ENCODE data around the gene DAB2. TPM values are rescaled to one million over a fixed set of nuclear protein-coding genes. Genes with fewer than 3 reads are reported as not detected.
A peak's percentile ranks its signal among the peaks of the same experiment; 100 is the strongest.

DAB2 gene
- total RNA-seq, 1 donor from 2014 or later = 28.5 TPM

DNA sequence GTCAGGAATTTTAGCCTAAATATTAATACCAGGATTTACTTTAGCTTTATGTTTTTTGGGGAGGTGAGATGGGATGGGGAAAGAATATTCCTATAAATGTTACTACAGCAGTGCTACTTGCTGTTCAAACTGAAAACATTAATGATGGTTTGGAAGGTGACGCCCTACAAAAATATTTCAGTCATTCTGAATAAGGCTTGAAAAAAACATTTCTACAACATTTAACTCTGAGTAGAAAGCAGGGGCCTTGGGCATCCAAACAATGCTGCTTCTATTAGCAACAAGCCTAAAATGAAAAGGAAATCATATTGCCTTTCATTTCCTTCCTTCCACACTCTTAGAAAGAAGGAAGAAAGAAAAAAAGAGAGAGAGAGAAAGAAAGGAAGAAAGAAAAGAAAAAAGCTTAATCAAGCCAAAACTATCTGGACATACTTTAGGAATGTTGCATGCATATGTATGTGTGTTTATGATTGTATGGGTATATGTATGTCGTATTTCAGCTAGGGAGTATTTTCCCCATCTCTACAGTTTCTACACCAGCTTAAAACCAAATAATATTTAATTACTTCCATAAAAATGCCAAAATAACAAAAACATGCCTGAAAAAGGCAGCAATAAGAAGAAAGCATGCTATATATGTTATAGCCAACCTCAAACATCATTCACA is 16.3 kb upstream of the DAB2 start:
- TF ChIP-seq, protein P1, sequence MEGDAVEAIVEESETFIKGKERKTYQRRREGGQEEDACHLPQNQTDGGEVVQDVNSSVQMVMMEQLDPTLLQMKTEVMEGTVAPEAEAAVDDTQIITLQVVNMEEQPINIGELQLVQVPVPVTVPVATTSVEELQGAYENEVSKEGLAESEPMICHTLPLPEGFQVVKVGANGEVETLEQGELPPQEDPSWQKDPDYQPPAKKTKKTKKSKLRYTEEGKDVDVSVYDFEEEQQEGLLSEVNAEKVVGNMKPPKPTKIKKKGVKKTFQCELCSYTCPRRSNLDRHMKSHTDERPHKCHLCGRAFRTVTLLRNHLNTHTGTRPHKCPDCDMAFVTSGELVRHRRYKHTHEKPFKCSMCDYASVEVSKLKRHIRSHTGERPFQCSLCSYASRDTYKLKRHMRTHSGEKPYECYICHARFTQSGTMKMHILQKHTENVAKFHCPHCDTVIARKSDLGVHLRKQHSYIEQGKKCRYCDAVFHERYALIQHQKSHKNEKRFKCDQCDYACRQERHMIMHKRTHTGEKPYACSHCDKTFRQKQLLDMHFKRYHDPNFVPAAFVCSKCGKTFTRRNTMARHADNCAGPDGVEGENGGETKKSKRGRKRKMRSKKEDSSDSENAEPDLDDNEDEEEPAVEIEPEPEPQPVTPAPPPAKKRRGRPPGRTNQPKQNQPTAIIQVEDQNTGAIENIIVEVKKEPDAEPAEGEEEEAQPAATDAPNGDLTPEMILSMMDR (IDR thresholded peaks at IDR 0.05; ENCODE audit: borderline replicate concordance) = no peak
- peaks cover 15% of the 10 kb centered on the region for H3K4me1 ChIP-seq
- H3K4me3 ChIP-seq = no peak overlapping the region
- no peaks in the 10 kb centered on the region for H3K27me3 ChIP-seq (ENCODE audit: low read depth)
- H3K9me3 ChIP-seq (replicated peaks) = no peaks in the 10 kb centered on the region
- intact Hi-C loops (cut with micrococcal nuclease) = no loop called here
- DNase-seq = no peak
- no peaks in the 10 kb centered on the region for H3K36me3 ChIP-seq
- H3K27ac ChIP-seq (replicated peaks) = peak overlapping the region; percentile 11

DNA sequence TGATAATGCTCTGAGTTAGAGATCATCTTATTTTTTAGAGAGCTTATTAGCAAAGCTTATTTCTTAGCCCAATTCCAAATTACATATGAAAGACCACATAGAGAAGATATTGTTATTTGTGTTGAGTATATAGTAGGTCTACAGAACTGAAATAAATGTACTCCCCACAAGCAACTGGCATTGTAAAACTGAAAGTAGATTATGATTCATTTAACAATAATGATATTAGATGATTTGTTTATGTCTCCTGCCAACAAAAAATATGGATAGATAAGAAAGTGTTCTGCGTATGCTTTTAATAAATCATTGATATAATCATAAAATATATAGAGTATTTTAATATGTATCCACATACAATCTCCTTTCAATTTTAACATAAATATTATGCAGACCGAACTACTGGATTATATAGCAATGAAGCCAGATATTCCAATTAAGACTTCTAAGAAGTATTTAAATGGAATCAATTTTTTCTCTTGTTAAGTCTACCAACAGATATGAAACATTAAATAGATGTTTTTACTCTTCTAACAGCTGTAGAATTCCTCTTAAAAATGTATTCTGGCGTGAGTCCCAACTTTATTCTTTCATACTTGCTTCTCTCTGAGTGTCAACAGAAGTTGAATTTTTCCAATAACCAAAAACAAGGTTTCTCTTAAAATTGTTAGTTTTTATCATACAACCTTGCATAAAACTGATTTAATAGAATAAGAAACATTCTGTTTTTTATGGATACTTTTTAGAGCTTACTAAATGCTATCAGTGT is 15.6 kb upstream of the DAB2 start:
- no peaks in the 10 kb centered on the region for H3K9me3 ChIP-seq (replicated peaks)
- H3K36me3 ChIP-seq = no peaks in the 10 kb centered on the region
- peaks cover 15% of the 10 kb centered on the region for H3K4me1 ChIP-seq
- DNase-seq = no peak
- H3K27me3 ChIP-seq (ENCODE audit: low read depth) = no peaks in the 10 kb centered on the region
- H3K4me3 ChIP-seq = no peak overlapping the region
- peak overlapping the region; percentile 0 for H3K27ac ChIP-seq (replicated peaks)
- intact Hi-C loops (cut with micrococcal nuclease) = no loop called here
- TF ChIP-seq, protein P1 (IDR thresholded peaks at IDR 0.05; ENCODE audit: borderline replicate concordance) = no peak

DNA sequence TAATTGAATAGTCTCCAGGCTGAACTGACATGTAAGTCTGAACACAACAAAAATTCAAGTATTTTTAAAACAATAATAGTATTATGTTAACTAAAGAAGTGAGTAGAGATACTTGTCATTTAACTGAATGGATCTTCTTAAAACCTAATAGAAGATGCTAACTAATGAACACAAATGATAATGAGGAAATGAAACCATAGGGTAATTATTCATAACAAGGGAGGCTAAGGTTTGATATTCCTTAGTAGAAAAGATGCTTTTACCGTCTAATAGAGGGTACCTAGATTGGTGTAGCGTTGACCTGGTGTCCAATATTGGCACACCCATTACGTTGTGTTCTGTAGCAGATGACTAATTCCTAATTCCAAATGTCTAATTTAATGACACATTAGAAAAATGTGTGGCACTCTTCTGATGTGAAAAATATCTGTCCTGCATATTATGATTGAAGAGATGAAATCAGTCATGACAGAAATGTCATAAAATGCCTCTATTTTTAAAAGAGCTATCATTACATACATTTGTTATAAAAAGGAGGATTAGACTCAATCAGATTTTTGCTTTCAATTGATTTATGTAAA is 14.9 kb upstream of the DAB2 start:
- no peak for DNase-seq

DNA sequence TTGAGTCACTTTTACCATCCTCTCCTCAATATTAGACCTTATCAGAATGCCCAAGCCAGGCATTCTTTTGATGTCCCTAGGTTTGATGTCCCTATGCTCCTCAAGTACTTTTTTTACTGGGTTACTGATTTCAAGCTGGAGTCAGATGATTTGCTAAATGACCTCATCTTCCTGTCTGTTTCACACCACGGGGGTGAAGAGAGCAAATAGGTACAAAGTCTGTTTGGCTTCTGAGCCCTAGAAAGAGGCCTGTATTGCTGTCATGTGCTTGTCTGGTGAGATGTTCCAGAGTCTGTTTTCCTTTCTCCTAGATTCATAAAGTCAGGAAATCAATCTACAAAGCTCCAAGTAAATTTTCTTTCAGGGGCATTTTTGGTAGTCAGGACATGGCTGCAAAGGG is 12.7 kb upstream of the DAB2 start:
- H3K4me3 ChIP-seq = no peak overlapping the region
- H3K27ac ChIP-seq (replicated peaks) = no peak overlapping the region
- intact Hi-C loops (cut with micrococcal nuclease) = no loop called here
- no peaks in the 10 kb centered on the region for H3K9me3 ChIP-seq (replicated peaks)
- H3K4me1 ChIP-seq = peaks cover 15% of the 10 kb centered on the region
- no peaks in the 10 kb centered on the region for H3K27me3 ChIP-seq (ENCODE audit: low read depth)
- TF ChIP-seq, protein P1 (IDR thresholded peaks at IDR 0.05; ENCODE audit: borderline replicate concordance) = no peak
- no peak for DNase-seq
- no peaks in the 10 kb centered on the region for H3K36me3 ChIP-seq

More for the DNA sequence above, 14.9 kb upstream of the DAB2 start:
- peaks cover 15% of the 10 kb centered on the region for H3K4me1 ChIP-seq
- no peak overlapping the region for H3K27ac ChIP-seq (replicated peaks)
- TF ChIP-seq, protein P1 (IDR thresholded peaks at IDR 0.05; ENCODE audit: borderline replicate concordance) = no peak
- no peaks in the 10 kb centered on the region for H3K36me3 ChIP-seq
- intact Hi-C loops (cut with micrococcal nuclease) = no loop called here
- no peaks in the 10 kb centered on the region for H3K9me3 ChIP-seq (replicated peaks)
- H3K4me3 ChIP-seq = no peak overlapping the region
- no peaks in the 10 kb centered on the region for H3K27me3 ChIP-seq (ENCODE audit: low read depth)

DNA sequence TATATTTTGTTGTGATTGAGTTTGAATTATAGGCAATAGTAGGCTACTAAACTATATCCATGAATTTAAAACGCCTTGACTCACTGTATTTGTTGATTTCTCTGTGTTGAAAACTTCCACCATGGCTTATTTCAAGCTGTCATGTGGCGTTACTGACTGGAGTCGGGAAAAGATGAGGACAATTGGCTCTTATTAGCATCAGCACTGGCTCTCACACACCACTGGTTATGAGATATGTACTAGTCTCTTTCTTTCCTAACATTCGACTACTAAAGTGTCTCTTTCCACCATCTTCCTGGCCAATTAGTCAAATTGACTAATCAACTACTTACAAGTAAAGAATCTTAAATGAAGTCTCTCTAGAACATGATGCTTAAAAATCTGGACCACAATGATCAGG is 9.1 kb upstream of the DAB2 start:
- TF ChIP-seq, protein P1 (IDR thresholded peaks at IDR 0.05; ENCODE audit: borderline replicate concordance) = no peak
- no peaks in the 10 kb centered on the region for H3K36me3 ChIP-seq
- intact Hi-C loops (cut with micrococcal nuclease) = no loop called here
- no peak for DNase-seq
- no peak overlapping the region for H3K4me3 ChIP-seq
- H3K4me1 ChIP-seq = no peaks in the 10 kb centered on the region
- no peak overlapping the region for H3K27ac ChIP-seq (replicated peaks)
- peaks cover 11% of the 10 kb centered on the region for H3K27me3 ChIP-seq (ENCODE audit: low read depth)
- H3K9me3 ChIP-seq (replicated peaks) = no peaks in the 10 kb centered on the region

Measured in left ventricle myocardium inferior (tissue), 1 donor.